ENCODE results near the gene XYLB. TPM values are rescaled to one million over a fixed set of nuclear protein-coding genes. Genes with fewer than 3 reads are reported as not detected.

XYLB gene
- polyA plus RNA-seq, 1 of the 3 experiments (the other 2 are of a cell fraction), result 2.7 TPM

DNA sequence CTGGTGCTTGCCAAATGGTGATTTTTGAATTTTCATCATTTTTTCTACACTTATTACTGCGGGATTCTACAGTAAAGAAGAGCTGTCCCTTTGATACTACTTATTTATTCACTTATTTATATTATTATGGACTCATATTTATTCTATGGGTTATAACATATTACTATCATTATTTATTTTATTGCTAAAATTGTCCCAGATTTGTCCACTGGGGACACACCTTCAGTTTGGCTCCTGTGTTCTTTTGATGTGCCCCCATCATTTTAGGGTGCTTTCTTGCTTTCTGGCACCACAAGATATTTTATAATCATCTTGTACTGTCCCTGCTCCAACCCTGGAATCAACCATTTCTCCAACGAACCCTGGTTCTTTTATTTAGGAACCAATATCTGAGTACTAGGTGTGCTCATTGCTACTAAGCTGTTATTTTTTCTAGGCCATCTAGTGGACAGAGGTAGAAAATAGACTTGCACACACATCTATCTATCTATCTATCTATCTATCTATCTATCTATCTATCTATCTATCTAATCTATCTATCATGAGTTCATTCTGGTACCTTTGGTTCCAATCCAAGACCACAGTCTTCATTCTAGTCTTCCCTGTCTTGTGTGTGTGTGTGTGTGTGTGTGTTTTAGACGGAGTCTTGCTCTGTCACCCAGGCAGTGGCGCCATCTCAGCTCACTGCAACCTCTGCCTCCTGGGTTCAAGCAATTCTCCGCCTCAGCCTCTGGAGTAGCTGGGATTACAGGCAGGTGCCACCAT, 48.5 kb upstream of the XYLB start:
- Histone ChIP-seq H2AFZ (ENCODE audit: low read depth) (no peak overlapping the region), H3K27me3 (ENCODE audit: insufficient read depth) (no peaks in the 10 kb centered on the region), H3K4me1 (ENCODE audit: control insufficient read depth in 1 of 2, insufficient read depth in 2 of 2, low read depth in 1 of 2, low read length in 1 of 2) (no peaks in the 10 kb centered on the region), H3K79me2 (ENCODE audit: insufficient read depth) (no peaks in the 10 kb centered on the region), H4K20me1 (ENCODE audit: insufficient read depth) (no peaks in the 10 kb centered on the region), H3K4me3 (ENCODE audit: low read depth in 2 of 2, low read length in 1 of 2) (no peak overlapping the region), H3K9me3 (no peaks in the 10 kb centered on the region), H3K4me2 (no peak overlapping the region), H3F3A (replicated peaks; ENCODE audit: insufficient read depth) (no peaks in the 10 kb centered on the region), H3K9me2 (no peaks in the 10 kb centered on the region), H3K9ac (no peak overlapping the region), H3K27ac (ENCODE audit: low read depth in 2 of 2, low read length in 1 of 2) (no peak overlapping the region), H3K36me3 (replicated peaks in 1 of 2; ENCODE audit: control insufficient read depth in 1 of 2, insufficient read depth in 2 of 2, low read length in 1 of 2) (no peaks in the 10 kb centered on the region)
- DNase-seq, result no peak
- ChIA-PET POLR2A (no interaction called here), CTCF (interaction anchor here (0.6 to 2.2 kb wide), 14 partner anchors 11 to 830 kb away, joined by 3 to 11 read pairs (median 4); partner anchors contain the start of genes ACAA1 and OXSR1)
- TF ChIP-seq, protein P1, sequence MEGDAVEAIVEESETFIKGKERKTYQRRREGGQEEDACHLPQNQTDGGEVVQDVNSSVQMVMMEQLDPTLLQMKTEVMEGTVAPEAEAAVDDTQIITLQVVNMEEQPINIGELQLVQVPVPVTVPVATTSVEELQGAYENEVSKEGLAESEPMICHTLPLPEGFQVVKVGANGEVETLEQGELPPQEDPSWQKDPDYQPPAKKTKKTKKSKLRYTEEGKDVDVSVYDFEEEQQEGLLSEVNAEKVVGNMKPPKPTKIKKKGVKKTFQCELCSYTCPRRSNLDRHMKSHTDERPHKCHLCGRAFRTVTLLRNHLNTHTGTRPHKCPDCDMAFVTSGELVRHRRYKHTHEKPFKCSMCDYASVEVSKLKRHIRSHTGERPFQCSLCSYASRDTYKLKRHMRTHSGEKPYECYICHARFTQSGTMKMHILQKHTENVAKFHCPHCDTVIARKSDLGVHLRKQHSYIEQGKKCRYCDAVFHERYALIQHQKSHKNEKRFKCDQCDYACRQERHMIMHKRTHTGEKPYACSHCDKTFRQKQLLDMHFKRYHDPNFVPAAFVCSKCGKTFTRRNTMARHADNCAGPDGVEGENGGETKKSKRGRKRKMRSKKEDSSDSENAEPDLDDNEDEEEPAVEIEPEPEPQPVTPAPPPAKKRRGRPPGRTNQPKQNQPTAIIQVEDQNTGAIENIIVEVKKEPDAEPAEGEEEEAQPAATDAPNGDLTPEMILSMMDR (IDR thresholded peaks at IDR 0.05), result peak; percentile 66
- TF ChIP-seq RAD21 (IDR thresholded peaks at IDR 0.05; ENCODE audit: low read length) (no peak), TAF1 (IDR thresholded peaks at IDR 0.05; ENCODE audit: borderline replicate concordance, low read depth, low read length) (no peak), SMC3 (IDR thresholded peaks at IDR 0.05; ENCODE audit: low read depth, low read length) (0 out of 2 replicates have a peak, but pooled peaks have one; percentile 16), MEF2A (IDR thresholded peaks at IDR 0.05; ENCODE audit: borderline replicate concordance, low read depth) (no peak), TEAD4 (IDR thresholded peaks at IDR 0.05; ENCODE audit: borderline replicate concordance, insufficient read depth) (no peak), GABPA (IDR thresholded peaks at IDR 0.05; ENCODE audit: low read depth) (no peak), RFX5 (IDR thresholded peaks at IDR 0.05; ENCODE audit: low read length) (no peak), POLR2AphosphoS5 (IDR thresholded peaks at IDR 0.05; ENCODE audit: low read depth, low read length) (no peak), NRF1 (IDR thresholded peaks at IDR 0.05; ENCODE audit: low read depth, low read length) (no peak)
- 63% methylated on average over 5 of the region's 5 CpGs for WGBS (ENCODE audit: low lambda C conversion rate)

DNA sequence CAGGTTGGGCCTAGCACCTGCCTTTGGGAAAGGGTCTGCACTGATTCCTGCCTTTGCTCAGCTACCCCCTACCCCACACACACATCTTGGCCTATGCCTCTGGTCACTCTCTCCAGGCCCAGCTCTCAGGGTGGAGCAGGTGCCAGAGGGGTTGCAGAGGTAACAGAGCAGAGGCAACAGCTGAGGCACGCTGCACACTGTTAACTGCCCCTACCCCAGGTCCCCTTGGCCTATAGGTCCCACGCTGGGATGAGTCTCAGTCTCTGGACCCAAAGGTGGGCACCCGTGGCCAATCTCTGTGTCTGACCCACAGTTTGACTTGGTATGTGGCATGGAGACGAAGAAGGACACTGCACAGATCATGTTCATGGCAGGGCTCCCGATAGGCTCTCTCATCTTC, 39.6 kb upstream of the XYLB start:
- H3K4me3 ChIP-seq (ENCODE audit: low read depth in 2 of 2, low read length in 1 of 2), result no peak overlapping the region
- H3K79me2 ChIP-seq (ENCODE audit: insufficient read depth), result no peaks in the 10 kb centered on the region
- no peaks in the 10 kb centered on the region for H3K36me3 ChIP-seq (replicated peaks in 1 of 2; ENCODE audit: control insufficient read depth in 1 of 2, insufficient read depth in 2 of 2, low read length in 1 of 2)
- no peaks in the 10 kb centered on the region for H3K9me3 ChIP-seq
- H3K27me3 ChIP-seq (ENCODE audit: insufficient read depth), result no peaks in the 10 kb centered on the region; the same call in 1 of the 2 replicates
- H4K20me1 ChIP-seq (ENCODE audit: insufficient read depth), result no peaks in the 10 kb centered on the region
- no peaks in the 10 kb centered on the region for H3K9me2 ChIP-seq
- H3K4me2 ChIP-seq, result no peak overlapping the region
- no peaks in the 10 kb centered on the region for H3F3A ChIP-seq (replicated peaks; ENCODE audit: insufficient read depth)
- DNase-seq, result no peak
- H2AFZ ChIP-seq (ENCODE audit: low read depth), result no peak overlapping the region
- POLR2A ChIA-PET, result no interaction called here
- 40% methylated on average over 3 of the region's 5 CpGs for WGBS (ENCODE audit: low lambda C conversion rate)
- no peak overlapping the region for H3K27ac ChIP-seq (ENCODE audit: low read depth in 2 of 2, low read length in 1 of 2)
- CTCF ChIA-PET, result interaction anchor here (1.0 kb wide), 1 partner anchor 170 kb away, joined by 3 read pairs; the partner anchor contains the start of gene ACAA1
- H3K4me1 ChIP-seq (ENCODE audit: control insufficient read depth in 1 of 2, insufficient read depth in 2 of 2, low read depth in 1 of 2, low read length in 1 of 2), result no peaks in the 10 kb centered on the region
- TF ChIP-seq GABPA (IDR thresholded peaks at IDR 0.05; ENCODE audit: low read depth), result no peak
- no peak for TF ChIP-seq MXI1 (IDR thresholded peaks at IDR 0.05; ENCODE audit: low read depth, low read length)
- TF ChIP-seq, protein P2, sequence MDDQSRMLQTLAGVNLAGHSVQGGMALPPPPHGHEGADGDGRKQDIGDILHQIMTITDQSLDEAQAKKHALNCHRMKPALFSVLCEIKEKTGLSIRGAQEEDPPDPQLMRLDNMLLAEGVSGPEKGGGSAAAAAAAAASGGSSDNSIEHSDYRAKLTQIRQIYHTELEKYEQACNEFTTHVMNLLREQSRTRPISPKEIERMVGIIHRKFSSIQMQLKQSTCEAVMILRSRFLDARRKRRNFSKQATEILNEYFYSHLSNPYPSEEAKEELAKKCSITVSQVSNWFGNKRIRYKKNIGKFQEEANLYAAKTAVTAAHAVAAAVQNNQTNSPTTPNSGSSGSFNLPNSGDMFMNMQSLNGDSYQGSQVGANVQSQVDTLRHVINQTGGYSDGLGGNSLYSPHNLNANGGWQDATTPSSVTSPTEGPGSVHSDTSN (IDR thresholded peaks at IDR 0.05), result no peak
- no peak for TF ChIP-seq TCF12 (IDR thresholded peaks at IDR 0.05)
- TF ChIP-seq, protein P3, sequence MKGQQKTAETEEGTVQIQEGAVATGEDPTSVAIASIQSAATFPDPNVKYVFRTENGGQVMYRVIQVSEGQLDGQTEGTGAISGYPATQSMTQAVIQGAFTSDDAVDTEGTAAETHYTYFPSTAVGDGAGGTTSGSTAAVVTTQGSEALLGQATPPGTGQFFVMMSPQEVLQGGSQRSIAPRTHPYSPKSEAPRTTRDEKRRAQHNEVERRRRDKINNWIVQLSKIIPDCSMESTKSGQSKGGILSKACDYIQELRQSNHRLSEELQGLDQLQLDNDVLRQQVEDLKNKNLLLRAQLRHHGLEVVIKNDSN (IDR thresholded peaks at IDR 0.05; ENCODE audit: borderline replicate concordance, low read depth), result no peak
- no peak for TF ChIP-seq GATA2 (CRISPR knock-in tag; IDR thresholded peaks at IDR 0.05)
- TF ChIP-seq, protein P4, sequence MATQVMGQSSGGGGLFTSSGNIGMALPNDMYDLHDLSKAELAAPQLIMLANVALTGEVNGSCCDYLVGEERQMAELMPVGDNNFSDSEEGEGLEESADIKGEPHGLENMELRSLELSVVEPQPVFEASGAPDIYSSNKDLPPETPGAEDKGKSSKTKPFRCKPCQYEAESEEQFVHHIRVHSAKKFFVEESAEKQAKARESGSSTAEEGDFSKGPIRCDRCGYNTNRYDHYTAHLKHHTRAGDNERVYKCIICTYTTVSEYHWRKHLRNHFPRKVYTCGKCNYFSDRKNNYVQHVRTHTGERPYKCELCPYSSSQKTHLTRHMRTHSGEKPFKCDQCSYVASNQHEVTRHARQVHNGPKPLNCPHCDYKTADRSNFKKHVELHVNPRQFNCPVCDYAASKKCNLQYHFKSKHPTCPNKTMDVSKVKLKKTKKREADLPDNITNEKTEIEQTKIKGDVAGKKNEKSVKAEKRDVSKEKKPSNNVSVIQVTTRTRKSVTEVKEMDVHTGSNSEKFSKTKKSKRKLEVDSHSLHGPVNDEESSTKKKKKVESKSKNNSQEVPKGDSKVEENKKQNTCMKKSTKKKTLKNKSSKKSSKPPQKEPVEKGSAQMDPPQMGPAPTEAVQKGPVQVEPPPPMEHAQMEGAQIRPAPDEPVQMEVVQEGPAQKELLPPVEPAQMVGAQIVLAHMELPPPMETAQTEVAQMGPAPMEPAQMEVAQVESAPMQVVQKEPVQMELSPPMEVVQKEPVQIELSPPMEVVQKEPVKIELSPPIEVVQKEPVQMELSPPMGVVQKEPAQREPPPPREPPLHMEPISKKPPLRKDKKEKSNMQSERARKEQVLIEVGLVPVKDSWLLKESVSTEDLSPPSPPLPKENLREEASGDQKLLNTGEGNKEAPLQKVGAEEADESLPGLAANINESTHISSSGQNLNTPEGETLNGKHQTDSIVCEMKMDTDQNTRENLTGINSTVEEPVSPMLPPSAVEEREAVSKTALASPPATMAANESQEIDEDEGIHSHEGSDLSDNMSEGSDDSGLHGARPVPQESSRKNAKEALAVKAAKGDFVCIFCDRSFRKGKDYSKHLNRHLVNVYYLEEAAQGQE (IDR thresholded peaks at IDR 0.05; ENCODE audit: low read depth, low read length), result no peak
- no peak for TF ChIP-seq NFIC (IDR thresholded peaks at IDR 0.05; ENCODE audit: borderline replicate concordance)
- TF ChIP-seq RCOR1 (IDR thresholded peaks at IDR 0.05; ENCODE audit: low read length), result no peak
- TF ChIP-seq MEF2A (IDR thresholded peaks at IDR 0.05; ENCODE audit: borderline replicate concordance, low read depth), result no peak
- TF ChIP-seq ELF1 (IDR thresholded peaks at IDR 0.05), result no peak
- no peak for TF ChIP-seq RAD21 (IDR thresholded peaks at IDR 0.05; ENCODE audit: low read length)
- no peak for TF ChIP-seq YY1 (IDR thresholded peaks at IDR 0.05; ENCODE audit: low read depth)
- no peak overlapping the region for H3K9ac ChIP-seq
